ENCODE data around the gene CCDC121.
"Not testable (repeated sequence)": the region's sequence is repeated elsewhere in the genome, so short reads cannot be mapped to it uniquely, and the experiment has no call there.

The CCDC121 gene

DNA sequence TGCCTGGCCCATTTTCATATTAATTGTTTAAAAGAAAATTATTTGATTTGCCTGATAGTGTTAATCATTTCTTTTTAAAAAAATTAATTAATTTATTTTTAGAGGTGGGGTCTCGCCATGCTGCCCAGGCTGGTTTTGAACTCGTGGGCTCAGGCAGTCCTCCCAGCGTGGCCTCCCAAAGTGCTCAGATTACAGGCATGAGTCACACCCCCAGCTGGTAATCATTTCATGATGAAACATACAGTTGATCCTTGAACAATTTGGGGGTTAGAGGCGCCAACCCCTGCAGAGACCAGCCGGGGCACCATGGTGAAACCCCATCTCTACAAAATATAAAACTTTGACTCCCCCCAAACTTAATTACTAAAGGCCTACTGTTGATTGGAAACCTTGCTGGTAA is 8.0 kb upstream of the CCDC121 start:
- no peak for DNase-seq (ENCODE audit: low read depth)

DNA sequence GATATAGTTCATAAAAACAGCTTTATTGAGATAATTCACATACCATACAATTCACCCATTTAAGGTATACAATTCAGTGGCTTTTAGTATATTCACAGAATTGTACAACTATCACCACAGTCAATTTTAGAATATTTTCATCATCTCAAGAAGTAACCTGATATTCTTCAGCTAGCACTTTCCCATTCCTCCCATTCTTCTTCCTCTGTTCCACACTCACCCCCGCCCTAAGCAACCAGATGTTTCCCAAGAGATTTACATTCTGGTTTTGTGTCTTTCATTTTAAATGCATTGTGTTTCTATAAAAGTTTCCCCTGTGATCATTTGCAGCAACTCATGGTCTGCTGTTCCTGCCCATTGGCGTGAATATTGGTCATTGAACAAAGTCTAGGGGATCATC is 5.5 kb upstream of the CCDC121 start:
- DNase-seq (ENCODE audit: low read depth): no peak

DNA sequence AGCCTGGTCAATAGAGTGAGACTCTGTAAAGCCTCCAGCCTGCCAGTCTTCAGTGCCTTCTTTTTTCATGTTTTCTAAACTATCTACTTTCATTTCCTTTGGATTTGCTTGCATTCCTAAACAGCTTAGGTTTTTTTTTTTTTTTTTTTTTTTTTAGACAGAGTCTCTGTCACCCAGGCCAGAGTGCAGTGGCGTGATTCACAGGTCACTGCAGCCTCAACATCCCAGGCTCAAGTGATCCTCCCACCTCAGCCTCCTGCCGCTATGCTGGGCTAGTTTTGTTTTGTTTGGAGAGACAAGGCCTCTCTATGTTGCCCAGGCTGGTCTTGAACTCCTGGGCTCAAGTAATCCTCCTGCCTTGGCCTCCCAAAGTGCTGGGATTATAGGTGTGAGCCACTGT is 1.4 kb upstream of the CCDC121 start:
- not testable (repeated sequence) for DNase-seq (ENCODE audit: low read depth)

DNA sequence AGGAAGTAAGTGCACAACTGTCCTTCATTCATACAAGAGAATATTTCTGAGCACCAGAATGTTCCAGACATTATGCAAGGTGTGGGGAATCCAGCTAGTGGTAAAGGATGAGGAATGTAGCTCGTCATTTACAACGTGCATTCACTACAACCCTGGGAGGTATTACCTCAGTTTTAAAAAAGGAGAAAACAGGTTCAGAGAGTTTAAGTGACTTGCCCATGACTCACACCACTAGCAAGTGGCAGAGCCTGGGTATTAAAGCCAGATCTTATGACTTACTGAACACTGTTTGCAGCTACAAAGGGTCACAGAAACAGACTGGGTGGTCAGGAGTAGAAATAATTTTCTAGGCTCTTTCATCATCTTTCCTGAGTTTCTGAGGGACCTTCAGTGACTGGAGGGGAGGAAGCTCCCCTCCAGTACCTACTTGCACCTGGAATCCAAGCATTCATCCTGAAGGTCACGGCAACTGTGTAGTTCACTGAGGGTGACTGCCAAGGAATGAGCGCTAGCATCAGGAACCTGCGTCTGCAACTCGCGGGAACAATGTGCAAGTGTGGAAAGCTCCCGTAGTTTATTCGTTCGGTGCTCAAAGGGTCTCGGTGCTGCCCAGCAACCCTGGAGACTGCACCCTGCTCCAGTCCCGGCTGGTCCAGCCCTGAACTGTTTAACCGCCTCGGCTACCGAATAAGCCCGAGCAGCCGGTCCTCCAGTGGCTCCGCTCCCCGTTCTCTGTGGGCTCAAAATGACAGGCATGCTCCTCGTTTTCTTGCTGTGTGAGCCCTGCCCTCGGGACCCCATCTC is 647 bp downstream of the CCDC121 start:
- no peak for DNase-seq (ENCODE audit: low read depth)

DNA sequence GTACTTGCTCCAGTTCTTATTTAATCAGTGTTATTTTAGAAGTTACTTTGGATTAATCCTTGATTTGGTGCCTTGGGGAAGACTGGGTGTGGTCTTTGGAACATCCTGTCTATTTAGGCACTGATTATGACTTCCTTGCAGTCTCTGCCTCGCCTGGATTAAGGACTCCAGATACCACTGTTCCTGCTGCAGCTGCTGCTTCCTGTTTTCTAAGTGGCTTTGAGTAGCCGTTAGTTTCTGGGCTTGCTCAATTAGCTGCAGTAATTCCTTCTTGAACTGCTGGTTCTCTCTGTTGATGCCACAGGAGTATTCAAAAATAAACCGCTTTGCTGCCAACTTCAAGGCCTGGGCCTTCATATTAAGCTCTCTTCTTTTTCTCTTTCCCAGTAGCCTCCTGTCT is 1.9 kb downstream of the CCDC121 start:
- not testable (repeated sequence) for DNase-seq (ENCODE audit: low read depth)

DNA sequence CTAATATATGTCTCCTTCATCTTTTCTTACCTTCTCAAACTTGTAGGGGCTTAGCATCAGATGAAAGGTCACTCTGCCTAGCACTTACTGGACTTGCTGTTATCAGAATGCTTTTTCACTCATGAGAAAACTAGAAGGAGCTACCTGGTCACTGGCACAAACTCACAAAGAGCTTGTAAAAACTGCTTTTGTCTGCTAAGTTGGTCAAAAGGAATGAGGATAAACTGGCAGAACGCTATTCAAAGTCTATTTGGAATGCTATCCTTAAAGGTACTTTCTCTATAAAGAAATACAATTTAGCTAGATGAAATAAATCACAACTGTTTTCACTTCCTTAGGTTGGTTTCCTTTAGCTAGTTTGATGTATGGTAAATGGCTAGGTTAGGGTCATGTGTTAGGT is 2.5 kb downstream of the CCDC121 start:
- not testable (repeated sequence) for DNase-seq (ENCODE audit: low read depth)

DNA sequence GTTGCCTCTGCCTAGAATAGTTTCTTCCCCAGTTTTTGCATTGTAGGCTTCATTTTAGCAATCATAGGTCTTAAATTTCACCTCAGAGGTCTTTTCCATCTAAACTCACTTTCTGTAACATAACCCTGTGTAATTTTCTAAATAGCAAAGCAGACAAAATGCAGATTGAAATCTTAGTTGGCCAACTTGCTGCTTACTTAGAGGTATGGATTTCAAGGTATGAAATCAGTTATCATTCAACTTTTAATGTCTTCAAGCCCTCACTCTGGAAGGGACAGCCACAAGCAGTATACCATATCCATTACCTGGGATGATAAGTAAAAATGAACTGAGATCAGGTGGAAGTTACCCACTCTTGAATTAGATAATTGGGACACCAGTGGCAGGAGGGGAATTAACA is 3.9 kb downstream of the CCDC121 start:
- DNase-seq (ENCODE audit: low read depth): no peak

DNA sequence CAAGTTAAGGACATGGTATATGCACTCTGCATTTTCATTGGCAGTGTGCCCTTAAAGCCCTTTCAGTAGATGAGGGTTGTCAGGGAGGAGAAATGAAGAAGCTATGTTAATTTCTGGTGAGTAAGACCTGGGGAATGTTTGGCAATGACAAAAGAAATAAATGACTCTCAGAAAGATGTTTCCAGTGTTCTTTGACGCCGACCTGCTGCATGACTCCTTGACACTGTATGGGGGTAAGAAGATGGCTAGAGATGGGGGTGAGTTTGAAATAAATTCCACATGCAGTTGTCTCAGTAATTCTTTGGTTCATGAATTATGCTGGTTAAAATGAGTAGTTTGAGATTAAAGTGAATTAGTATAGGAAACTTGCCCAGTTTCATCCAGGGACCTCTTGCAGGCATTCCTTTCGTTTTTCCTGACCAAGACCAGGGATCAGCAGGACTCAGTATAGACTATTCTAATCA is 5.9 kb downstream of the CCDC121 start:
- no peak for DNase-seq (ENCODE audit: low read depth)

DNA sequence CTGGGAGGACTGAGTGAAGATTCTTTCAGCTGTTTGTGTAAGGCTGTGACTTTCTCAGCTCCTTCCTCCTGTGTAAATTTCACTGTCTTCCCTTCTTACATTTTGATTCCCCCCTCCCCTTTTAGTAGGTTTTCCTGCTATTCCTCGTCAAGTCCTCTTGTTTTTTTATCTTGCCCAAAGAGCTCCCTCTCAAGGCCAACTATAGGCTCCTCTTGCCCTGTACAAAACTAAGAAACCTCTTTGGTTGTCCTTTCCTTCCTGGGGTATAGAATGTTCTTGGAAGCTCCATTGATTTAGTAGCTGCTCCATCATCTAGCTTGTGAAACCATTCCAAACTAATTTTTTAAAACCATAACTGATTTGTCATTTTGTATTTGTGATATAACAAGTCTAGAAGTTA is 7.3 kb downstream of the CCDC121 start:
- no peak for DNase-seq (ENCODE audit: low read depth)

DNA sequence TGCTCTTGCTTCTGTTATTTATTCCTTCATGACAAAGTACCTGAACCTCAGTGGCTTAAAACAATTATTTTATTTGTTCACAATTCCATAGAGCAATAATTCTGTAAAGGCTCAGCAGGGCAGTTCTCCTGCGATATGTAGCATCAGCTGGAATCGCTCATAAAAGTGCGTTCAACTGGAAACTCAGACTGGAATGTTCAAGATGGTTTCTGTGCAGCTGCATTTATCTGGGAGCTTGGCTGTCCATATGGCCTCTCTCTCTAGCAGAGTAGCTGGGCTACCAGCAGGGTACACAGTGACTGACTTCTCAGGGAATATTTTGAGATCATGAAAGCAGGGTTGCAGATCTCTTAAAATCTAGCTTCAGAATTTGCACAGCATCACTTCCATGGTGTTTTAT is 13.5 kb downstream of the CCDC121 start:
- no peak for DNase-seq (ENCODE audit: low read depth)

DNA sequence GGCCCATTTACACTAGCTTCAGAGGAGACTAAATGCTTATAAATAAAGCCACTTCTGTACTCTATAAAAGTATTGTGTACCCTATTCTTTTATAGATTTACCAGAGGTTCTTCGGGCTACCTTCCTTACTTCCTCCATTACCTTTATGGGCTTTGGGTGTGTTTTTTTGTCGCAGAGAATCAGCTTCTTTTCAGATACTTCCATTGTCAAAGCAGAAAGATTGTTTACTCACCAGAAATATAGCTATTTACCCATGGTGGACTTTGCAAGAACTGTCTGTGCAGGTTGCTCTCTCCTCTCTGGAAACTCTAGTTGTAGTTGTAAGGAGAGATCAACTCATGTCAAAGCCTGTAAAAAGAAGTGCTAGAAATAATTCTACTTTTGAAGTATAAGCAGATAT is 14.8 kb downstream of the CCDC121 start:
- no peak for DNase-seq (ENCODE audit: low read depth)

DNA sequence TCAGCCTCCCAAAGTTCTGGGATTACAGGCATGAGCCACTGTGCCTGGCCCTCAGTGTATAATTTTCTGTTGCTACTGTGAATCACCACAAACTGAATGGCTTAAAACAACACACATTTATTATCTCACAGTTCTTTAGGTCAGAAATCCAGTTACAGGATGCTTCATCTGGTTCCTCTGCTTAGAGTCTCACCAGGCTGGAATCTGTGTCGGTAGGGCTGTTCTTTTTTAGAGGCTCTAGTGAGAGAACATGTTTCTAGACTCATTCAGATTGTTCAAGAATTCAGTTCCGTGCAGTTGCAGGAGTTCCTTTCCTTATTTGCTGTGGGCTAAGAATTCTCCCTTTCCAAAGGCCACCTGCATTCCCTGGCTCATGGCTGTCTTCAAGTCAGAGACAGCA is 22.2 kb downstream of the CCDC121 start:
- no peak for DNase-seq (ENCODE audit: low read depth)

DNA sequence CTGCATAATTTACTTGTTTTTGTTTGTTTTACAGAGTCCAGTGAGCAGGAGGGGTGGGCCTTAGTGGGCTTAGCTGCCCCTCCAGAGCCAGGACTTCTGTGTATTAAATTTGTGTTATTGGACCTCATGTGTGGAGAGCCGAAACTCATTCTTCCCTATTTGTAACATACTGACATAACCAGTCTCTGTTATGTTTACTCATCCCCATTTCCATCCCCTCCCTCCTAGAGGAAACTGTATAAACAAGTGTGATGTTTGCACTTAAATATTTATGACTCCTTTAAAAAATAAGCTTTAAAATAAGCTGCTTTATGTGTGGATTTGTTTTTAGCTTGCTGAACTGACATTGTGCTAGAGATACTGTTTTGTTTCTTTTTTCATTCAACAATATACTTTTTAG is 32.2 kb downstream of the CCDC121 start:
- DNase-seq (ENCODE audit: low read depth): no peak

DNA sequence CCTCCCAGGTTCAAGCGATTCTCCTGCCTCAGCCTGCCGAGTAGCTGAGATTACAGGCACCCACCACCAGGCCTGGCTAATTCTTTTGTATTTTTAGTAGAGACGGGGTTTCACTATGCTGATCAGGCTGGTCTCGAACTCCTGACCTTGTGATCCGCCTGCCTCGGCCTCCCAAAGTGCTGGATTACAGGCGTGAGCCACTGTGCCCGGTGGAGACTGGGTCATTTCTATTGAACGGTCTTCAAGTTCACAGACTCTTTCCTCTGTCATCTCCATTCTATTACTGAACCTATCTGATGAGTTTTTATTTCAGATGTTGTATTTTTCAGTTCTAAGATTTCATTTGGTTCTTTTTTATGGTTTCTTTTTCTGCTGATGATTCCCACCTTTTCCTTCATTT is 33.4 kb downstream of the CCDC121 start:
- DNase-seq (ENCODE audit: low read depth): not testable (repeated sequence)

DNA sequence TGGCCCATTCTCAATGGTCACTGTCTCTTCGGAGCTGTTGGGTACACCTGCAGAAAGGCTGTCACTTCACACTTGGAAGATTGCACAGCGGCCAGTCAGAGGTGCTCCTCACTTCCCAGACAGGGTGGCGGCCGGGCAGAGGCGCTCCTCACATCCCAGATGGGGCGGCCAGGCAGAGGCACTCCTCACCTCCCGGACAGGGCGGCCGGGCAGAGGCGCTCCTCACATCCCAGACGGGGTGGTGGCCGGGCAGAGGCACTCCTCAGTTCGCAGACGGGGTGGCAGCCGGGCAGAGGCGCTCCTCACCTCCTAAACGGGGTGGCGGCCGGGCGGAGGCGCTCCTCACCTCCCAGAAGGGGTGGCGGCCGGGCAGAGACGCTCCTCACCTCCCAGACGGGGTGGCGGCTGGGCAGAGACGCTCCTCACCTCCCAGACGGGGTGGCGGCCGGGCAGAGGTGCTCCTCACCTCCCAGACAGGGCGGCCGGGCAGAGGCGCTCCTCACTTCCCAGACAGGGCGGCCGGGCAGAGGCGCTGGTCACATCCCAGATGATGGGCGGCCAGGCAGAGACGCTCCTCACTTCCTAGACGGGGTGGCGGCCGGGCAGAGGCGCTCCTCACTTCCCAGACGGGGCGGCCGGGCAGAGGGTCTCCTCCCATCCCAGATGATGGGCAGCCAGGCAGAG is 34.6 kb downstream of the CCDC121 start:
- not testable (repeated sequence) for DNase-seq (ENCODE audit: low read depth)

DNA sequence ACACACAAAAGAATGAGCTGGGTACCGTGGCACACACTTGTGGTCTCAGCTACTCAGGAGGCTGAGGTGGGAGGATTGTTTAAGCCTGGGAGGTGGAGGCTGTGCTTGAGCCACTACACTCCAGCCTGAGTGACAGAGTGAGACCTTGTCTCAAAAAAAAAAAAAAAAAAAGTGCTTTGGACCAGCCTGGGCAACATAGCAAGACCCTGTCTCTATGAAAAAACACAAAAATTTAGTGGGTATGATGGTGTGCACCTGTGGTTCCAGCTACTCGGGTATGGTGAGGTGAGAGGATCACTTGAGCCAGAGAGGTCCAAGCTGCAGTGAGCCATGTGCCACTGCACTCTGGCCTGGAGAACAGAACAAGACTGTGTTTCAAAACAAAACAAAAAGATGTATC is 35.6 kb downstream of the CCDC121 start:
- DNase-seq (ENCODE audit: low read depth): no peak

DNA sequence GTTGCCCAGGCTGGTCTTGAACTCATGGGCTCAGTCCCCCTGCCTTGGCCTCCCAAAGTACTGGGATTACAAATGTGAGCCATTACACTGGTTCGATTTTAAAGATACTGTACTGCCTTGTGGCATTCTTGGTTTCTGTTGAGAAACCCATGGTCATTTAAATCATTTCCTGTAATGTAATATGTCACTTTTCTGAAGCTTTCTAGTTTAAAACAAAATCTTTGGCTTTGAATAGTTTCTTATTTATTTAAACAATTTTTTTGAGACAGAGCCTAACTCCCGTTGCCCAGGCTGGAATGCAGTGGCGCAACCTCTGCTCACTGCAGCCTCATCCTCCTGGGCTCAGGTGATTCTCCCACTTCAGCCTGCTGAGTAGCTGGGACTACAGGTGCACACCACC is 37.1 kb downstream of the CCDC121 start:
- no peak for DNase-seq (ENCODE audit: low read depth)

DNA sequence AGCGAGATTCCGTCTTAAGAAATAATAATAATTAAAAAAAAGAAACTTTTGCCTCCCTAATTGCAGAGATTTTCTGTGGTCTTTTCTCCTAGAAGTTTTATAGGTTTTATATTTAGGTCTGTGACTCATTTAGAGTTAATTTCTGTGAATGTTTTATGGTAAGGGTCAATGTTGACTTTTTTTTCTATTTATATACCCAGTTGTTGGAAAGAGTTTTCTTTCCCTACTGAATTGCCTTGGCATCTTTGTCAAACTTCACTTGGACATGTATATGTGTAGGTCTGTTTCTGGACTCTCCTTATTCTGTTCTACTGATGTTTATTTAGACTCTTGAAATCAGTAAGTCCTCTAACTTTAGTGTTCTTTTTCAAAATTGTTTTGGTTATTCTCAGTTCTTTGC is 40.5 kb downstream of the CCDC121 start:
- DNase-seq (ENCODE audit: low read depth): no peak

DNA sequence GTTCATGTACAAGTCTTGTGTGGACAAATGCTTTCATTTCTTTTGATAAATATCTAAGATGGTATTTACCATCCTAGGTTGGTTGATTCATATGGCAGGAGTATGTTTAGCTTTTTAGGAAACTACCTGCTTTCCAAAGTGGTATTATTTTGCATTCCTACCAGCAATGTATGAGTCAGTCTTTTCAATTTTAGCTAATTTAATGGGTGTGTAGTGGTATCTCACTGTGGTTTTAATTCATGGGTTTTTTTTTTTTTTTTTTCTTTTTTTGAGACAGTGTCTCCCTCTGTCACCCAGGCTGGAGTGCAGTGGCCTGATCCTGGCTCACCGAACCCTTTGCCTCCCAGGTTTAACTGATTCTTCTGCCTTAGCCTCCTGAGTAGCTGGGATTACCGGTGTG is 41.8 kb downstream of the CCDC121 start:
- no peak for DNase-seq (ENCODE audit: low read depth)

DNA sequence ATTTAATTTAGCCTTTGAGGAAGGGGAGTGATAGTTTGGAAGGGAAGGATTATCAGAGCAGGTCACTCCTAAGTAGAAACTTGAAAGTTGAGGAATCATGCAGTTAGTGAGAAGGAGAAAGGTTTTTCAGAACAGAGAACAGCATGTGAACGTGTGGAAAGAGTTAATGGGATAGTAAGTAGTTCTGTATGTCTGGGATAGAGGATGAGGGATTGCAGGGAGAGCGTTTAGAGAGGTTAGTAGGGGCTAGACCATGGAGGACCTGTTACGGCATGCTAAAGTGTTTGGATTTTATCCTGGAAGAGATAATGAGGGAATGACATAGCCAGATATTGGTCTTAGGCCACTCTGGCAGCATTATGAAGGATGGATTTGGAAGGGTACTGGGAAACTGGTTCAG is 44.2 kb downstream of the CCDC121 start:
- no peak for DNase-seq (ENCODE audit: low read depth)

DNA sequence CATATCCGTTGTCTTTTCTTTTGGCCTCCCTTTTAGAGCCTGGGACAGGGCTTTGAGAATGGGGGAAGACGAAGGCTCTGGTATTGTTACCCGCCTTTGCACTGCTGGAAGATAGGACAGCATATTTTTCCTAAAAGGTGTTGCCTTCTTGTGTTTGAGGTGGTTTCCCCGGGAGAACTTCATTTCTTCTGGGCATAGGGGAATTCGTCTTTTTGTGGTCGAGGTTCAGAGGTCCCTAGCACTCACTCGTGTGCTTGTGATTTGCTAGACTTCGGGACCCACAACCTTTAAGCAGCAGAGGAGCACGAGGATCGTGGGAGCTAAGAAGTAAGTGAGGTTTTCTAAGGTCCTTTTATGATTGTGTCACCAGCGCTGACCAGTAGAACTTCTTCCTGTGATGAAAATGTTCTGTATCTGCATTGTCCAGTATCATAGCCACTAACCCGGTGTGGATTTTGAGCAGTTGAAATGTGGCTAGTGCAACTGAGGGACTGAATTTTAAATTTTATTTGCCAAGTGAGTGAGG is 45.4 kb downstream of the CCDC121 start:
- DNase-seq (ENCODE audit: low read depth): no peak

DNA sequence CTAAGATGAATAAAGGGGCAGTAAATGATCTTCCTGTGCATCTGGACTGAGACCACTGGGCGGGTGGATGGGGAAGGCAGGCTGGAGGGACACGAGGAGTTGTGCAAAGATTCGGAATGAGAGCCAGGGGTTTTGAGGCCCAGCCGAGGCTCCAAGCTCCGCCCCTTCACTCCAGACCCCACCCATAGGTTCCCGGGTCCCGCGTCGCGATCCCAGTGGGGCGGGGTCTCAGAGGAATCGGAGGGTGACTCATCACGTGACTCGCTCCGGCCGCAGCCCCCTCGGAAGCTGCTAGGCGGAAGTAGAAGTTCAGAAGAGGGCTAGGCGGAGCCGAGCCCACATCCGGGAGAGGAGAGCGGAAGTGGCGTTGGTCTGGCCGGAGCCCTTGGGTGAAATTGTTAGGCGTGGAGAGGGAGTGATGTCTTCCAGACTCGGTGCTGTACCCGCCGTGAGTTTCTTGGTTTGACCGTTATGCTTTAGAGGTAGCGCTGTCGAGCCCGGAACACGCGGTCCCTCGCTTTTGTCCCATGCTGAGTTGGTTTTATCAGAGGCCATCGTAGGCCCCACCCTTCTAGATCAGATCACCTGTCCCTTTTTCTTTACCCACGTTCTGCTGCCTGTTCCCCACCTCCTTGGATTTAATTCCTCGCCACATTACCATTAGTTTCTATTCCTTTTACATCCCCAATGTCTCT is 46.0 kb downstream of the CCDC121 start, which contains the start of gene ZNF512:
Gene ZNF512 (plus strand): TSS at position 348 of the 695 bp plus-strand sequence. CDS start 71 bp downstream, at position 419.
- peak; percentile 58 for DNase-seq (ENCODE audit: low read depth)
